ENCODE results near the gene PTCHD1. TPM values are rescaled to one million over a fixed set of nuclear protein-coding genes. Genes with fewer than 3 reads are reported as not detected.
A peak's percentile ranks its signal among the peaks of the same experiment; 100 is the strongest.

The PTCHD1 gene
- total RNA-seq, 2 donors from 2014 or later, result 0.15 to 1.6 TPM

DNA sequence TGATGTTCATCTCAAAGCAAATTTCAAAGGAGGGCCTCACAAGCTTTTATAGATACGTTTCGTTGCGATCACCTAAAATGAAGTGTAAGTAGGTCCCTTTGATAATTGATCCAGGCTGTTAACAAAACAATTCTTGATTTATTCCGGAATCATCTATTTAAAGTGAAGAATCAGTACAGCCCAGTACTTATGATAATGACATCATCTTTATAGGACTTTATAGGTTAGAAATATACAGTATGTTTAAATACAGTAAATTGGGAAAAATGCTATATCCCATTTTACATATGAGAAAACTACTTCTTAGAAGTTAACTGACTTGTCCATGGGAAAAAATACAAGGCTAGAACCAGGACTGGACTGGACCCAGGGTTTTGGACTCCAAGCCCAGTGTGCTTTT is 3.7 kb downstream of the PTCHD1 start:
- no peaks in the 10 kb centered on the region for H3K4me1 ChIP-seq
- H3K9ac ChIP-seq (ENCODE audit: low read depth in 2 of 2, low read length in 2 of 2), result no peak overlapping the region
- H3K4me3 ChIP-seq, result no peak overlapping the region
- DNase-seq, result no peak
- H3K27me3 ChIP-seq, result peaks cover 12% of the 10 kb centered on the region
- TF ChIP-seq, protein P1, sequence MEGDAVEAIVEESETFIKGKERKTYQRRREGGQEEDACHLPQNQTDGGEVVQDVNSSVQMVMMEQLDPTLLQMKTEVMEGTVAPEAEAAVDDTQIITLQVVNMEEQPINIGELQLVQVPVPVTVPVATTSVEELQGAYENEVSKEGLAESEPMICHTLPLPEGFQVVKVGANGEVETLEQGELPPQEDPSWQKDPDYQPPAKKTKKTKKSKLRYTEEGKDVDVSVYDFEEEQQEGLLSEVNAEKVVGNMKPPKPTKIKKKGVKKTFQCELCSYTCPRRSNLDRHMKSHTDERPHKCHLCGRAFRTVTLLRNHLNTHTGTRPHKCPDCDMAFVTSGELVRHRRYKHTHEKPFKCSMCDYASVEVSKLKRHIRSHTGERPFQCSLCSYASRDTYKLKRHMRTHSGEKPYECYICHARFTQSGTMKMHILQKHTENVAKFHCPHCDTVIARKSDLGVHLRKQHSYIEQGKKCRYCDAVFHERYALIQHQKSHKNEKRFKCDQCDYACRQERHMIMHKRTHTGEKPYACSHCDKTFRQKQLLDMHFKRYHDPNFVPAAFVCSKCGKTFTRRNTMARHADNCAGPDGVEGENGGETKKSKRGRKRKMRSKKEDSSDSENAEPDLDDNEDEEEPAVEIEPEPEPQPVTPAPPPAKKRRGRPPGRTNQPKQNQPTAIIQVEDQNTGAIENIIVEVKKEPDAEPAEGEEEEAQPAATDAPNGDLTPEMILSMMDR (IDR thresholded peaks at IDR 0.05), result no peak
- H3K36me3 ChIP-seq, result no peaks in the 10 kb centered on the region
- intact Hi-C loops (cut with DNase I), result no loop called here
- H3K9me3 ChIP-seq, result no peaks in the 10 kb centered on the region
- H3K27ac ChIP-seq, result no peak overlapping the region

DNA sequence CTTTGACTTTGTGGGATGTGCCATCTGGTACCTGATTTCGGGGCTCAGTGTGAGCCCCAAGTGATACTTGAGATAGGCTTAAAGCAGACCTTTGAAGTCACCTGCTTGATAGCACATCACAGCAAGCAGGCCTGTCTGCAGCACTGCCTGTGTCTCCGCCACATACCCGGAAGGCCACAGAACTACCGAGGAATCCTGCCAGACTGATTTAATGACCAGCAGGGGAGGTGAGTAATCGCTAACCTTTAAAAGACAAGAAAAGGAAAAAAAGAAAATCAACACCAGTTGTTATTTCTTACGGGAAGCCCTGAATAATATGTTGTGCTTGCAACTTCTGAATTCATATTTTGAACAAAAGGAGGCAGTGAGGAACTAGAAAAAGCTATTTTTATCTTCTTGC is 6.8 kb downstream of the PTCHD1 start:
- Histone ChIP-seq H3K4me1 (no peaks in the 10 kb centered on the region), H3K9me3 (no peaks in the 10 kb centered on the region), H3K27ac (no peak overlapping the region), H3K36me3 (no peaks in the 10 kb centered on the region), H3K9ac (ENCODE audit: low read depth in 2 of 2, low read length in 2 of 2) (no peak overlapping the region), H3K27me3 (no peaks in the 10 kb centered on the region), H3K4me3 (no peak overlapping the region)
- TF ChIP-seq, protein P1 (IDR thresholded peaks at IDR 0.05), result no peak
- DNase-seq, result peak; percentile 22
- intact Hi-C loops (cut with DNase I), result no loop called here

DNA sequence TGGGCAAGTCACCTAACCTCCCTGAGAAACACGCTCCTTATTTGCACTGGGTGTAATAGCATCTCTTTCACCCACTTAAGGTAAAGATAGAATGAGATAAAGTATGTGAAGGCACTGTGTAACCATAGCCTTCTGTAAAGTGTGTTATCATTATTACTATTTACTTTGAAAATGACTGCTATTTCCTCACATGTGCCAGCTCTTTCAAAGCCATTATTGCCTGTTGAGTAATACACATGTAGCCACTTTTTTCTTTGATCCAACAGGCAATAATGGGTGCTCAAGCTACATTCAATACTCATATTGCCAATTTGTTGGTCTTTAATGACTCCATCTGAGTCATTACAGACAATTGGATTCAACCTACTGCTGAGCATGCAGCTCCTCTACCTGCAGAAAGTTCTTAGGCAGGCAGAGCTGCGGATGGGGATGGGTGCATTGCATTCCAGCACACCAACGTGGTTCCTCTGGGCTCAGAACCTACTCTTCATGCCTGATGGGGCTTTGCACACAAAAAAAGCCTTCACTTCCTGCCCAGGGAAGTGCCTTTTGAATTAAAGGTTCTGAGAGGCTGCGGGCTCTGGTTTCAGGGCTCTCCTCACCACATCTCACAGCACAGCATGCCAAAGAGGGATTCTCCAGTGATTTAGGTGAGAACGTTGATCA is 9.7 kb downstream of the PTCHD1 start:
- H3K36me3 ChIP-seq, result no peaks in the 10 kb centered on the region
- no peak overlapping the region for H3K27ac ChIP-seq
- TF ChIP-seq, protein P1 (IDR thresholded peaks at IDR 0.05), result no peak
- no peak for DNase-seq
- H3K4me1 ChIP-seq, result no peaks in the 10 kb centered on the region
- no peaks in the 10 kb centered on the region for H3K9me3 ChIP-seq
- intact Hi-C loops (cut with DNase I), result no loop called here
- H3K9ac ChIP-seq (ENCODE audit: low read depth in 2 of 2, low read length in 2 of 2), result no peak overlapping the region
- no peak overlapping the region for H3K4me3 ChIP-seq
- H3K27me3 ChIP-seq, result no peaks in the 10 kb centered on the region

DNA sequence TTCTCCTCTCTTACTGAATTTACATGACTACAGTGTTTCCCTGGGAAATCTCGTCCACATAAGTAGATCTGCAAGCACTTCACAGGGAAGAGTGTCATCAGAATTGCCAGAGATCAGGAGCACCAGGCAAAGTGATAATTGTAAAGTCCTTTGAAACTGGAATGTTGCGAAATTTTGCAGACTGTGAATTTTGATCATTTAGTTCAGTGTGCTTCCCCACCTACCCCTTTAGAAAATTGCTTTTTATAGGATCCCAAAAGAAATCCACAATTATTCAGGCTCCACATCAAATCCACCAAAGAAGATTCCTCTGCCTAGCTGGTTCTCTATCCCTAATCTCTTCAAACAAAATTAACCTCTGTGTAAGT is 10.2 kb downstream of the PTCHD1 start:
- intact Hi-C loops (cut with DNase I), result no loop called here
- Histone ChIP-seq H3K27me3 (no peaks in the 10 kb centered on the region), H3K9ac (ENCODE audit: low read depth in 2 of 2, low read length in 2 of 2) (no peak overlapping the region), H3K4me1 (no peaks in the 10 kb centered on the region), H3K27ac (no peak overlapping the region), H3K4me3 (no peak overlapping the region), H3K9me3 (no peaks in the 10 kb centered on the region), H3K36me3 (no peaks in the 10 kb centered on the region)
- TF ChIP-seq, protein P1 (IDR thresholded peaks at IDR 0.05), result no peak
- DNase-seq, result no peak

DNA sequence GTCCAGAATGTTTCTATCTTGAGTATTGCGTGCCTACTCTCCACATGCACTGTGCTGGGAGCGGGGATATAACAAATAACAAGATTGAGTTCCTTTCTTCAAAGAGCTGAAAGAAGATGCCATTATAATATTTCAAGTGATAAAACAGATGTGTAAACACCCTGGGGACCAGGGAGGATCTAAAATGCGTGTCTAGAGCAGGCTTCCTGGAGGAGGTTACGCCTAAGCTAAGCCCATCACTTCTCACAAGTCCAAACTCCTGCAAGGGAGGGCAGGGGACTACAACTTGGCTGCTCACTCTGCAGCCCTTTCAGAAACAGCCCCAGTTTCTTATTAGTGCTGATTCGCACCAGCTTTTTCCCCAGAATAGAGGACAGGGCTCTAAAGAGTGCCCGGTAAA is 21.5 kb downstream of the PTCHD1 start:
- H3K9ac ChIP-seq (ENCODE audit: low read depth in 2 of 2, low read length in 2 of 2), result no peak overlapping the region
- no peaks in the 10 kb centered on the region for H3K9me3 ChIP-seq
- TF ChIP-seq, protein P1 (IDR thresholded peaks at IDR 0.05), result no peak
- no peaks in the 10 kb centered on the region for H3K36me3 ChIP-seq
- DNase-seq, result no peak
- intact Hi-C loops (cut with DNase I), result no loop called here
- no peak overlapping the region for H3K27ac ChIP-seq
- no peaks in the 10 kb centered on the region for H3K4me1 ChIP-seq
- no peaks in the 10 kb centered on the region for H3K27me3 ChIP-seq
- H3K4me3 ChIP-seq, result no peak overlapping the region
